Upper lobe of left lung (tissue), 4 donors: ENCODE data around the gene AEBP2.

Source experiments
- CTCF ChIP-seq, 6 experiments: fragments of 450-650 bp in 4 of 6; fragments of 200-600 bp in 2 of 6; sonication (generic) in 2 of 6; IDR thresholded peaks; one replicate each; pipeline ENCODE4 v1.5.1; 2016 to 2019; ENCODE audit warnings: antibody characterized with exemption in 6 of 6
- POLR2A ChIP-seq, 4 donors: fragments of 450-650 bp; IDR thresholded peaks; one replicate each; pipeline ENCODE4 v1.5.1; 2016 to 2017; ENCODE audit warnings: antibody characterized with exemption in 4 of 4, mild to moderate bottlenecking in 2 of 4
- POLR2AphosphoS5 ChIP-seq, 2 donors: sonication (generic); formaldehyde crosslinking; IDR thresholded peaks; one replicate each; pipeline ENCODE4 v1.5.1; 2017; ENCODE audit warnings: antibody characterized with exemption in 2 of 2

GRCh38 chr12:19430988-19431387 lies 8.3 kb upstream of the AEBP2 start:
- TF ChIP-seq POLR2AphosphoS5 (IDR thresholded peaks at IDR 0.05) = no peak
- no peak for TF ChIP-seq POLR2A (IDR thresholded peaks at IDR 0.05)
- no peak for TF ChIP-seq CTCF (IDR thresholded peaks at IDR 0.05)
